ENCODE measurements around the gene HOXD4.

DNA sequence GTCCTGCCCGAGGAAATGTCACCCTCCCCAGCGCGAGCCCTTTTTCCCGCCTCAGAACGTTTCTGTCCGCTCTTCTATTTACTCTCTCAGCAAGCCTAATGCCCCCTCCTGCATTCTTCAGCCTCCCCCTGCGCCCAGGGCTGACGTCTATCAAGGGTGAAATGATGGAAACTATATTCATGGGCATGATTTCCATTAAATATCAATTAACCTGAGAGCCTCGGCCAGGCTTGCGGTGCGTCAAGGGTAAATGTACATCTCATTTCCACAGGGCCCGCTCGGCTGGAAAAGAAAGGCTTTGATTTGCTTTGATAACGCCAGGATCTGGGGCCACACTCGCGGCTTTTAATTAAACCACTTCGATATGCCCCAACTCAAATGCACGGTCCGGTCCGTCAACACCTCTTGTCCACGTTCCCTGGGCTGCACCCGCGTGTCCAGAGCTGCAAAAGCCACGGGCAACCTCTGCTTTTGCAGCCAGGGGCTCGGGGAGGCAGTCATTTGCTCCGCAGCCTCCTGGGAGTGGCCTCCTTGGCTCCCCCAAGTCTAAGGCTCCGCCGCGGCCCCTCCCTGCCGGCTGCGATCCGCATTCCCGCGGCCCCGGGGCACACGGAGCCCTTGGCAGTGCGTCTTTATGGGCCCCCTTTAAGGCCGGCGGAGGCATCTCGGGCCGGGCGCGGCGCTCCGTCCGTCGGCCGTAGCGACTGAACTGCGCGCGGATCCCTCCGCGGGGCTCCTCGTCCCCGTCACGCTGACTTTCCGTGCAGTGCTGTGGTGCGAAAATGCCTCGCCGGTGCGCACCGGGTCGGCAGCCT is 22.2 kb upstream of the HOXD4 start, which contains the start of gene HOXD8:
- TF ChIP-seq, protein P1, sequence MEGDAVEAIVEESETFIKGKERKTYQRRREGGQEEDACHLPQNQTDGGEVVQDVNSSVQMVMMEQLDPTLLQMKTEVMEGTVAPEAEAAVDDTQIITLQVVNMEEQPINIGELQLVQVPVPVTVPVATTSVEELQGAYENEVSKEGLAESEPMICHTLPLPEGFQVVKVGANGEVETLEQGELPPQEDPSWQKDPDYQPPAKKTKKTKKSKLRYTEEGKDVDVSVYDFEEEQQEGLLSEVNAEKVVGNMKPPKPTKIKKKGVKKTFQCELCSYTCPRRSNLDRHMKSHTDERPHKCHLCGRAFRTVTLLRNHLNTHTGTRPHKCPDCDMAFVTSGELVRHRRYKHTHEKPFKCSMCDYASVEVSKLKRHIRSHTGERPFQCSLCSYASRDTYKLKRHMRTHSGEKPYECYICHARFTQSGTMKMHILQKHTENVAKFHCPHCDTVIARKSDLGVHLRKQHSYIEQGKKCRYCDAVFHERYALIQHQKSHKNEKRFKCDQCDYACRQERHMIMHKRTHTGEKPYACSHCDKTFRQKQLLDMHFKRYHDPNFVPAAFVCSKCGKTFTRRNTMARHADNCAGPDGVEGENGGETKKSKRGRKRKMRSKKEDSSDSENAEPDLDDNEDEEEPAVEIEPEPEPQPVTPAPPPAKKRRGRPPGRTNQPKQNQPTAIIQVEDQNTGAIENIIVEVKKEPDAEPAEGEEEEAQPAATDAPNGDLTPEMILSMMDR (IDR thresholded peaks at IDR 0.05): no peak
- TF ChIP-seq POLR2A (IDR thresholded peaks at IDR 0.05): no peak

All from thyroid gland (tissue), 4 donors.